ENCODE measurements around the gene FBXO40.

The FBXO40 gene

GRCh38 chr3:121621491-121621890 is 28.3 kb downstream of the FBXO40 start:
- no peak for DNase-seq (ENCODE audit: low read depth in 2 of 2)

- DNase-seq (ENCODE audit: low read depth in 2 of 2) = no peak
Observed at GRCh38 chr3:121624147-121624899, 31.1 kb downstream of the FBXO40 start.

- no peak for DNase-seq (ENCODE audit: low read depth in 2 of 2)
Observed at GRCh38 chr3:121626495-121626894, 33.3 kb downstream of the FBXO40 start.

GRCh38 chr3:121627211-121627610 is 34.0 kb downstream of the FBXO40 start:
- DNase-seq (ENCODE audit: low read depth in 2 of 2) = no peak

- no peak for DNase-seq (ENCODE audit: low read depth in 2 of 2)
Observed at GRCh38 chr3:121627622-121628021, 34.4 kb downstream of the FBXO40 start.

GRCh38 chr3:121629601-121630000 is 36.4 kb downstream of the FBXO40 start:
- no peak for DNase-seq (ENCODE audit: low read depth in 2 of 2)

GRCh38 chr3:121630355-121630754 is 37.2 kb downstream of the FBXO40 start:
- DNase-seq (ENCODE audit: low read depth in 2 of 2) = no peak

GRCh38 chr3:121637922-121638321 is 44.7 kb downstream of the FBXO40 start:
- DNase-seq (ENCODE audit: low read depth in 2 of 2) = no peak

GRCh38 chr3:121641127-121641526 is 47.9 kb downstream of the FBXO40 start:
- DNase-seq (ENCODE audit: low read depth in 2 of 2) = no peak

- no peak for DNase-seq (ENCODE audit: low read depth in 2 of 2)
Observed at GRCh38 chr3:121642601-121643314, 49.6 kb downstream of the FBXO40 start.

- no peak for DNase-seq (ENCODE audit: low read depth in 2 of 2)
Observed at GRCh38 chr3:121645054-121645453, 51.9 kb downstream of the FBXO40 start.

- DNase-seq (ENCODE audit: low read depth in 2 of 2) = no peak
Observed at GRCh38 chr3:121648219-121648958, 55.2 kb downstream of the FBXO40 start.

- DNase-seq (ENCODE audit: low read depth in 2 of 2) = no peak
Observed at GRCh38 chr3:121649645-121650044, 56.5 kb downstream of the FBXO40 start.

GRCh38 chr3:121651684-121652083 is 58.5 kb downstream of the FBXO40 start:
- DNase-seq (ENCODE audit: low read depth in 2 of 2) = no peak

GRCh38 chr3:121654493-121655385 is 61.6 kb downstream of the FBXO40 start:
- no peak for DNase-seq (ENCODE audit: low read depth in 2 of 2)

- no peak for DNase-seq (ENCODE audit: low read depth in 2 of 2)
Observed at GRCh38 chr3:121658716-121659435, 65.7 kb downstream of the FBXO40 start.

GRCh38 chr3:121659586-121659985 is 66.4 kb downstream of the FBXO40 start:
- DNase-seq (ENCODE audit: low read depth in 2 of 2) = no peak

- DNase-seq (ENCODE audit: low read depth in 2 of 2) = peak; percentile 52 to 72
Observed at GRCh38 chr3:121660356-121661171, 67.4 kb downstream of the FBXO40 start, which contains the start of gene HCLS1. Gene HCLS1, minus strand, starts transcription at chr3:121660903. Its CDS starts 2,556 bp downstream, at chr3:121658347.

GRCh38 chr3:121661376-121661775 is 68.2 kb downstream of the FBXO40 start:
- DNase-seq (ENCODE audit: low read depth in 2 of 2) = no peak

- DNase-seq (ENCODE audit: low read depth in 2 of 2) = no peak
Observed at GRCh38 chr3:121662742-121663141, 69.6 kb downstream of the FBXO40 start.
